ENCODE results near the gene DCST2.

DCST2 gene

GRCh38 chr1:155033524-155033923 is at the start of gene DCST2, which contains the start of gene DCST1:
DCST2 (minus strand) TSS chr1:155033781; CDS start chr1:155033701, 80 bp downstream.
DCST1 (plus strand) TSS chr1:155033824; CDS start chr1:155034037, 213 bp downstream.
- DNase-seq (ENCODE audit: low read depth, low spot score) = no peak

GRCh38 chr1:155083052-155083541 is 49.5 kb upstream of the DCST2 start:
- no peak for DNase-seq (ENCODE audit: low read depth, low spot score)

GRCh38 chr1:155082301-155083051 is 48.9 kb upstream of the DCST2 start:
- no peak for DNase-seq (ENCODE audit: low read depth, low spot score)

GRCh38 chr1:155081472-155082300 is 48.1 kb upstream of the DCST2 start:
- no peak for DNase-seq (ENCODE audit: low read depth, low spot score)

GRCh38 chr1:155080312-155081228 is 47.0 kb upstream of the DCST2 start:
- DNase-seq (ENCODE audit: low read depth, low spot score) = no peak

GRCh38 chr1:155079487-155080311 is 46.1 kb upstream of the DCST2 start:
- DNase-seq (ENCODE audit: low read depth, low spot score) = no peak

GRCh38 chr1:155079210-155079486 is 45.6 kb upstream of the DCST2 start:
- DNase-seq (ENCODE audit: low read depth, low spot score) = no peak

- DNase-seq (ENCODE audit: low read depth, low spot score) = no peak
These were observed 45.1 kb upstream of the DCST2 start, which contains the start of gene EFNA3 for GRCh38 chr1:155078469-155079209. EFNA3 (plus strand) TSS chr1:155078837; CDS start chr1:155078942, 105 bp downstream.

- DNase-seq (ENCODE audit: low read depth, low spot score) = no peak
These were observed 44.3 kb upstream of the DCST2 start for GRCh38 chr1:155077758-155078445.

GRCh38 chr1:155077346-155077745 is 43.8 kb upstream of the DCST2 start:
- no peak for DNase-seq (ENCODE audit: low read depth, low spot score)

- DNase-seq (ENCODE audit: low read depth, low spot score) = no peak
These were observed 42.8 kb upstream of the DCST2 start for GRCh38 chr1:155076371-155076770.

GRCh38 chr1:155075535-155075934 is 42.0 kb upstream of the DCST2 start:
- no peak for DNase-seq (ENCODE audit: low read depth, low spot score)

GRCh38 chr1:155073377-155074242 is 40.0 kb upstream of the DCST2 start:
- no peak for DNase-seq (ENCODE audit: low read depth, low spot score)

- no peak for DNase-seq (ENCODE audit: low read depth, low spot score)
These were observed 39.1 kb upstream of the DCST2 start for GRCh38 chr1:155072531-155073289.

GRCh38 chr1:155071701-155072100 is 38.1 kb upstream of the DCST2 start:
- no peak for DNase-seq (ENCODE audit: low read depth, low spot score)

- DNase-seq (ENCODE audit: low read depth, low spot score) = no peak
These were observed 37.4 kb upstream of the DCST2 start for GRCh38 chr1:155070721-155071569.

- no peak for DNase-seq (ENCODE audit: low read depth, low spot score)
These were observed 36.6 kb upstream of the DCST2 start for GRCh38 chr1:155070158-155070621.

All from iPS DF 19.7 (cell line).